PFSK-1 (cell line): ENCODE measurements around the gene ACAA2.

Experiments
- POLR2AphosphoS5 ChIP-seq: IDR thresholded peaks from 2 replicates; pipeline ENCODE4 v1.6.1; 2012; ENCODE audit warnings: low read depth, mild to moderate bottlenecking, control low read depth, low read length, moderate library complexity
- SIN3A ChIP-seq: IDR thresholded peaks from 2 replicates; pipeline ENCODE4 v1.6.1; 2012; ENCODE audit warnings: mild to moderate bottlenecking, low read length, moderate library complexity, borderline replicate concordance; ENCODE audit not compliant: insufficient read depth
- TAF1 ChIP-seq: IDR thresholded peaks from 2 replicates; pipeline ENCODE4 v1.6.1; 2012; ENCODE audit warnings: low read length, control low read depth, borderline replicate concordance; ENCODE audit not compliant: insufficient read depth
- TF ChIP-seq, protein P1 (sequence below), 2 experiments: IDR thresholded peaks; 2 replicates each; pipeline versions ENCODE4 v1.6.1 to v1.8.0; 2011 to 2012; ENCODE audit warnings: low read depth in 2 of 2, low read length in 2 of 2, control low read depth in 1 of 2, inconsistent platforms in 1 of 2, mild to moderate bottlenecking in 1 of 2, moderate library complexity in 1 of 2; ENCODE audit not compliant: insufficient read depth in 1 of 2

DNA sequence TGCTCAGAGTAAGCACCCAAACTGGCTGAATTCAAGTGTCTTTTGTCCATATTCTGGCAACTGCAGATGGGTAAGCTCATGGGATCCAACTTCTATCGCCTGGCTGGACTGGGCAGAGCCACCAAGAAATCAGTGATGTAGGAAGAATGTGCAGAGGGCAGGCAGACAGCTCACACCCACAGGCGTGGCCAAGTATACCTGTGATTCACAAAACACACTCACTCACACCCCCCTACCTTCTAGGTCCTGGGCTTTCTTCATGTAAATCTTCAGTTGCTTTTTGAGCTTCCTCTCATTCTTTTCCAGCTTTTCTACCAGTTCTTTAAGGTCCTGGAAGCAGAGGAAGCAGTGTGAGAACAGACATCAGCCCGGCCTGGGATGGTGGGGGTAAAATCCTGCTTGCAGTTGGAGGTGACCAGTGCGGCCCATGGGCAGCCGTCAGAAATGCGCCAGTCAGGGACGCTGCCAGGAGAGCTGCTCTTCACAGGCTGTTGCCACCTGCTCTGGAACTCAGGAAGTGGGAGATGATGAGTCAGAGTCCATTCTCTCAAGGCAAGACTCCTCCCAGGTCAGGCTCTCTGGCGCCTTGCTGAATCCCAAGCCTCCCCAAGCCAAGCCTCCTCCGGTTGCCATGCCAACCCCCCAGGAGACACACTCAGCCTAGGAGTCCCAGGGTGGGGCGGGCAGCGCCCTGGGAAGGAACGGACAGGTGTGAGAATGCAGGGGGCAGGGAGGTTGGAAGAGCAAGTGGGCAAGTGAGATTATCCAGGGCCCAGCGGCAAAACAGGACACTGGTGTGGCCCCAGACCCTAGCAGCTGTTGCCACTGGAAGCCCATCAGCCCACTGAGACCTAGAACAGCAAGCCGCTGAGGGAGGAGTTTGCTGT lies 36.2 kb upstream of the ACAA2 start:
- TF ChIP-seq TAF1 (no peak), POLR2AphosphoS5 (no peak), SIN3A (no peak)
- TF ChIP-seq, protein P1, sequence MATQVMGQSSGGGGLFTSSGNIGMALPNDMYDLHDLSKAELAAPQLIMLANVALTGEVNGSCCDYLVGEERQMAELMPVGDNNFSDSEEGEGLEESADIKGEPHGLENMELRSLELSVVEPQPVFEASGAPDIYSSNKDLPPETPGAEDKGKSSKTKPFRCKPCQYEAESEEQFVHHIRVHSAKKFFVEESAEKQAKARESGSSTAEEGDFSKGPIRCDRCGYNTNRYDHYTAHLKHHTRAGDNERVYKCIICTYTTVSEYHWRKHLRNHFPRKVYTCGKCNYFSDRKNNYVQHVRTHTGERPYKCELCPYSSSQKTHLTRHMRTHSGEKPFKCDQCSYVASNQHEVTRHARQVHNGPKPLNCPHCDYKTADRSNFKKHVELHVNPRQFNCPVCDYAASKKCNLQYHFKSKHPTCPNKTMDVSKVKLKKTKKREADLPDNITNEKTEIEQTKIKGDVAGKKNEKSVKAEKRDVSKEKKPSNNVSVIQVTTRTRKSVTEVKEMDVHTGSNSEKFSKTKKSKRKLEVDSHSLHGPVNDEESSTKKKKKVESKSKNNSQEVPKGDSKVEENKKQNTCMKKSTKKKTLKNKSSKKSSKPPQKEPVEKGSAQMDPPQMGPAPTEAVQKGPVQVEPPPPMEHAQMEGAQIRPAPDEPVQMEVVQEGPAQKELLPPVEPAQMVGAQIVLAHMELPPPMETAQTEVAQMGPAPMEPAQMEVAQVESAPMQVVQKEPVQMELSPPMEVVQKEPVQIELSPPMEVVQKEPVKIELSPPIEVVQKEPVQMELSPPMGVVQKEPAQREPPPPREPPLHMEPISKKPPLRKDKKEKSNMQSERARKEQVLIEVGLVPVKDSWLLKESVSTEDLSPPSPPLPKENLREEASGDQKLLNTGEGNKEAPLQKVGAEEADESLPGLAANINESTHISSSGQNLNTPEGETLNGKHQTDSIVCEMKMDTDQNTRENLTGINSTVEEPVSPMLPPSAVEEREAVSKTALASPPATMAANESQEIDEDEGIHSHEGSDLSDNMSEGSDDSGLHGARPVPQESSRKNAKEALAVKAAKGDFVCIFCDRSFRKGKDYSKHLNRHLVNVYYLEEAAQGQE (IDR thresholded peaks at IDR 0.05; ENCODE audit: insufficient read depth in 1 of 2, low read depth in 2 of 2, low read length in 2 of 2), result no peak
